ENCODE measurements around the gene UQCR11. TPM values are rescaled to one million over a fixed set of nuclear protein-coding genes. Genes with fewer than 3 reads are reported as not detected.

The UQCR11 gene
- total and polyA plus RNA-seq, 2 of the 8 experiments (the other 6 are each of a cell fraction or from before 2014, with no cell fraction given) = 162 to 171 TPM

GRCh38 chr19:1630811-1631210, 25.5 kb upstream of the UQCR11 start:
- H3K4me1 ChIP-seq (replicated peaks in 1 of 4; ENCODE audit: control insufficient read depth in 3 of 4, insufficient read depth in 4 of 4, low read length in 3 of 4) = no peaks in the 10 kb centered on the region

More at GRCh38 chr19:1630811-1631210, 25.5 kb upstream of the UQCR11 start:
- no peaks in the 10 kb centered on the region for H3K27me3 ChIP-seq (replicated peaks in 1 of 4; ENCODE audit: control insufficient read depth in 3 of 4, extremely low read depth in 1 of 4, insufficient read depth in 3 of 4, low read length in 3 of 4)
- no peak overlapping the region for H3K4me3 ChIP-seq (ENCODE audit: extremely low read depth in 1 of 4, insufficient read depth in 2 of 4, low read depth in 3 of 4, low read length in 4 of 4)
- no peak overlapping the region for H3K18ac ChIP-seq (ENCODE audit: extremely low read depth, low read length)
- H3K27ac ChIP-seq (ENCODE audit: low read depth, low read length) = no peak overlapping the region
- H2AK5ac ChIP-seq (ENCODE audit: low read depth, low read length) = no peak overlapping the region
- H2BK20ac ChIP-seq (ENCODE audit: low read length) = no peak overlapping the region
- no peak overlapping the region for H4K5ac ChIP-seq (ENCODE audit: insufficient read length, low read depth, low read length)
- H3K14ac ChIP-seq (ENCODE audit: insufficient read length) = no peak overlapping the region
- no peak overlapping the region for H4K8ac ChIP-seq (ENCODE audit: extremely low read depth, insufficient read depth, low read length)
- peaks cover 27 to 39% of the 10 kb centered on the region in 2 experiments for H4K20me1 ChIP-seq (replicated peaks in 1 of 2; ENCODE audit: control insufficient read depth in 1 of 2, insufficient read depth in 2 of 2, low read length in 2 of 2)
- DNase-seq (ENCODE audit: low read depth in 1 of 2, low spot score in 2 of 2) (no peak), FAIRE-seq (no peak)
- no peak overlapping the region for H2BK5ac ChIP-seq (ENCODE audit: low read depth, low read length)
- H3K4me2 ChIP-seq (ENCODE audit: insufficient read depth in 1 of 2, low read depth in 2 of 2, low read length in 2 of 2) = no peak overlapping the region
- peaks cover 20% of the 10 kb centered on the region for H3K79me1 ChIP-seq (ENCODE audit: low read depth, low read length)
- H3K4ac ChIP-seq (replicated peaks; ENCODE audit: insufficient read length, low read depth, low read length) = no peak overlapping the region
- H3K9me3 ChIP-seq (ENCODE audit: insufficient read depth in 2 of 2, low read depth in 1 of 2, low read length in 1 of 2) = 0 out of 4 replicates have a peak, but pooled peaks cover 0 to 2% of the 10 kb centered on the region in 2 experiments
- no peak for TF ChIP-seq RBBP5 (IDR thresholded peaks at IDR 0.05; ENCODE audit: borderline replicate concordance, low read depth, low read length)
- no peak for TF ChIP-seq SUZ12 (IDR thresholded peaks at IDR 0.05; ENCODE audit: low read length)
- TF ChIP-seq CHD2 (IDR thresholded peaks at IDR 0.05; ENCODE audit: low read length) = no peak
- TF ChIP-seq TBP (IDR thresholded peaks at IDR 0.05; ENCODE audit: low read depth, low read length) = no peak
- no peak for TF ChIP-seq HDAC6 (IDR thresholded peaks at IDR 0.05; ENCODE audit: low read depth, low read length)
- no peak for TF ChIP-seq SIX5 (IDR thresholded peaks at IDR 0.05; ENCODE audit: low read depth, low read length)
- H3K56ac ChIP-seq (replicated peaks; ENCODE audit: insufficient read length, low read depth, low read length) = no peak overlapping the region
- H2BK15ac ChIP-seq (ENCODE audit: low read length) = no peak overlapping the region
- no peak overlapping the region for H2BK12ac ChIP-seq (ENCODE audit: low read depth, low read length)
- no peak overlapping the region for H3K23ac ChIP-seq (ENCODE audit: insufficient read length)
- peaks cover 0 to 29% of the 10 kb centered on the region in 2 experiments; a peak in 3 of 4 replicates for H3K79me2 ChIP-seq (ENCODE audit: control insufficient read depth in 1 of 2, insufficient read depth in 2 of 2, low read length in 2 of 2)
- no peaks in the 10 kb centered on the region for H3K23me2 ChIP-seq (ENCODE audit: low read depth, low read length)
- peaks cover 8 to 46% (median 31%) of the 10 kb centered on the region in 4 experiments; a peak in 7 of 8 replicates for H3K36me3 ChIP-seq (ENCODE audit: control insufficient read depth in 2 of 4, insufficient read depth in 4 of 4, low read length in 3 of 4)
- WGBS, 2 experiments (ENCODE audit: extremely low coverage in 1 of 2, insufficient coverage in 1 of 2, insufficient read length in 1 of 2, insufficient replicate concordance in 2 of 2, low coverage in 1 of 2, low lambda C conversion rate in 2 of 2, missing lambda C conversion rate in 1 of 2) = 93% methylated on average over 16 of the region's 17 CpGs; no CpG with 5 or more reads in 1 of the 2 experiments
- no peak overlapping the region for H3K9ac ChIP-seq (replicated peaks in 1 of 4; ENCODE audit: extremely low read depth in 1 of 4, low read depth in 3 of 4, low read length in 3 of 4)
- ChIA-PET POLR2A (ENCODE audit: partially characterized antibody) (interaction anchor here (1.0 to 3.4 kb wide), 6 partner anchors 8 to 32 kb away, joined by 3 to 25 read pairs (median 4); no protein-coding TSS in a partner anchor), CTCF (ENCODE audit: partially characterized antibody) (no interaction called here)
- H2BK120ac ChIP-seq (replicated peaks; ENCODE audit: low read depth, low read length) = no peak overlapping the region
- no peak overlapping the region for H4K91ac ChIP-seq (replicated peaks; ENCODE audit: insufficient read length, low read length)
- H2AFZ ChIP-seq (ENCODE audit: low read length) = no peak overlapping the region
